H7 (cell line): ENCODE results near the gene RGL1. TPM values are rescaled to one million over a fixed set of nuclear protein-coding genes. Genes with fewer than 3 reads are reported as not detected.
A peak's percentile ranks its signal among the peaks of the same experiment; 100 is the strongest.

Experiments used
- DNase-seq: peaks from one replicate; pipeline ENCODE4 v3.0.0; 2012
- H3K27me3 ChIP-seq: 2 replicates; pipeline ENCODE4 v1.6.0; 2011; ENCODE audit warnings: mild to moderate bottlenecking, low read length; ENCODE audit not compliant: control insufficient read depth, insufficient read depth
- H3K36me3 ChIP-seq: replicated peaks from 2 replicates; pipeline ENCODE4 v1.5.1; 2011; ENCODE audit warnings: low read length; ENCODE audit not compliant: control insufficient read depth, insufficient read depth
- H3K4me3 ChIP-seq: 2 replicates; pipeline ENCODE4 v1.5.1; 2011; ENCODE audit warnings: low read depth, mild to moderate bottlenecking, control low read depth, low read length, moderate library complexity; ENCODE audit not compliant: insufficient read depth
- total RNA-seq: library from RNA; depleted of rRNA; stranded (reverse); fragments of >200 nt; shearing (Covaris generic); gene quantifications from 2 replicates; pipeline ENCODE4 v1.2.3, GENCODE V29; 2014

RGL1 gene
- total RNA-seq, 1 experiment from 2014 or later = 3.2 TPM

GRCh38 chr1:183912265-183912886 lies 107.5 kb downstream of the RGL1 start:
- H3K27me3 ChIP-seq = no peaks in the 10 kb centered on the region
- DNase-seq = no peak
- no peaks in the 10 kb centered on the region for H3K36me3 ChIP-seq
- H3K4me3 ChIP-seq = no peak overlapping the region

- DNase-seq = no peak
- Histone ChIP-seq H3K36me3 (no peaks in the 10 kb centered on the region), H3K27me3 (no peaks in the 10 kb centered on the region), H3K4me3 (no peak overlapping the region)
These were observed 108.7 kb downstream of the RGL1 start for GRCh38 chr1:183913567-183913993.

GRCh38 chr1:183914276-183914675 lies 109.4 kb downstream of the RGL1 start:
- no peak for DNase-seq
- Histone ChIP-seq H3K4me3 (no peak overlapping the region), H3K27me3 (no peaks in the 10 kb centered on the region), H3K36me3 (no peaks in the 10 kb centered on the region)

- no peak for DNase-seq
- Histone ChIP-seq H3K4me3 (no peak overlapping the region), H3K36me3 (no peaks in the 10 kb centered on the region), H3K27me3 (no peaks in the 10 kb centered on the region)
These were observed 110.0 kb downstream of the RGL1 start for GRCh38 chr1:183914891-183915290.

GRCh38 chr1:183915625-183916510 lies 110.9 kb downstream of the RGL1 start:
- H3K36me3 ChIP-seq = no peaks in the 10 kb centered on the region
- DNase-seq = peak; percentile 58
- H3K4me3 ChIP-seq = no peak overlapping the region
- H3K27me3 ChIP-seq = no peaks in the 10 kb centered on the region

- Histone ChIP-seq H3K36me3 (no peaks in the 10 kb centered on the region), H3K4me3 (no peak overlapping the region), H3K27me3 (no peaks in the 10 kb centered on the region)
- DNase-seq = no peak
These were observed 111.7 kb downstream of the RGL1 start for GRCh38 chr1:183916574-183916973.

GRCh38 chr1:183918589-183918988 lies 113.7 kb downstream of the RGL1 start:
- H3K36me3 ChIP-seq = no peaks in the 10 kb centered on the region
- DNase-seq = no peak
- H3K4me3 ChIP-seq = no peak overlapping the region
- H3K27me3 ChIP-seq = no peaks in the 10 kb centered on the region

GRCh38 chr1:183920651-183921050 lies 115.7 kb downstream of the RGL1 start:
- no peak overlapping the region for H3K4me3 ChIP-seq
- no peaks in the 10 kb centered on the region for H3K36me3 ChIP-seq
- H3K27me3 ChIP-seq = no peaks in the 10 kb centered on the region
- no peak for DNase-seq

- H3K36me3 ChIP-seq = no peaks in the 10 kb centered on the region; the same call in 1 of the 2 replicates
- H3K4me3 ChIP-seq = no peak overlapping the region
These were observed 117.3 kb downstream of the RGL1 start for GRCh38 chr1:183922197-183922596.

GRCh38 chr1:183925947-183926346 lies 121.0 kb downstream of the RGL1 start:
- no peak for DNase-seq
- Histone ChIP-seq H3K36me3 (no peaks in the 10 kb centered on the region; the same call in 1 of the 2 replicates), H3K27me3 (no peaks in the 10 kb centered on the region), H3K4me3 (no peak overlapping the region)

More at GRCh38 chr1:183922197-183922596, 117.3 kb downstream of the RGL1 start:
- H3K27me3 ChIP-seq = no peaks in the 10 kb centered on the region
- DNase-seq = no peak

GRCh38 chr1:183926983-183927382 lies 122.1 kb downstream of the RGL1 start:
- no peaks in the 10 kb centered on the region; the same call in 1 of the 2 replicates for H3K36me3 ChIP-seq
- no peak for DNase-seq
- no peak overlapping the region for H3K4me3 ChIP-seq
- H3K27me3 ChIP-seq = no peaks in the 10 kb centered on the region

GRCh38 chr1:183931646-183932271 lies 126.8 kb downstream of the RGL1 start:
- Histone ChIP-seq H3K4me3 (no peak overlapping the region), H3K36me3 (no peaks in the 10 kb centered on the region; the same call in 1 of the 2 replicates), H3K27me3 (no peaks in the 10 kb centered on the region)
- DNase-seq = no peak

- H3K4me3 ChIP-seq = no peak overlapping the region
- DNase-seq = no peak
- no peaks in the 10 kb centered on the region for H3K27me3 ChIP-seq
- H3K36me3 ChIP-seq = no peaks in the 10 kb centered on the region
These were observed 127.5 kb downstream of the RGL1 start for GRCh38 chr1:183932412-183932811.

GRCh38 chr1:183933528-183934179 lies 128.7 kb downstream of the RGL1 start:
- DNase-seq = no peak

More at GRCh38 chr1:183933528-183934179, 128.7 kb downstream of the RGL1 start:
- Histone ChIP-seq H3K27me3 (no peaks in the 10 kb centered on the region), H3K4me3 (no peak overlapping the region), H3K36me3 (no peaks in the 10 kb centered on the region)
